ENCODE results near the gene ZNF12.

Gene ZNF12

DNA sequence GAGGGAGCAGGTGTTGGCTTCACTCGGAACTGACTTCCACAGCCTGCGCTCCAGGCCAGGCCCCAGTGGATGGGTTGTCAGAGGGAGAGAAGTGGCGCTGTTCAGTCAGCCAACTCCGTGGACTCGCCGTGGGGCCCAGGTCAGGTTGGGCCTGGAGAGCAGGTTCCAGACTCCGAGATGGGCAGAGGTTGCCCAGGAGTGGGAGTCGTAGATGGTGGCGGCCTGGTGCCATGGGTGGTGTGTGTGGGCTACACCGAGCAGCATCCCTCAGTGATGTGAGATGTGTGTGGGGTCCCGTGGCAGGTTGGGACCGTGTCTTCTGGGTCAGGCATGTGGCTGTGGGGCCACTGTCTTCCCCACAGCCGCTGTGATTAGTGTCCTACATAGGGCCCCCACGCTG lies 59.2 kb downstream of the ZNF12 start:
- DNase-seq: no peak

DNA sequence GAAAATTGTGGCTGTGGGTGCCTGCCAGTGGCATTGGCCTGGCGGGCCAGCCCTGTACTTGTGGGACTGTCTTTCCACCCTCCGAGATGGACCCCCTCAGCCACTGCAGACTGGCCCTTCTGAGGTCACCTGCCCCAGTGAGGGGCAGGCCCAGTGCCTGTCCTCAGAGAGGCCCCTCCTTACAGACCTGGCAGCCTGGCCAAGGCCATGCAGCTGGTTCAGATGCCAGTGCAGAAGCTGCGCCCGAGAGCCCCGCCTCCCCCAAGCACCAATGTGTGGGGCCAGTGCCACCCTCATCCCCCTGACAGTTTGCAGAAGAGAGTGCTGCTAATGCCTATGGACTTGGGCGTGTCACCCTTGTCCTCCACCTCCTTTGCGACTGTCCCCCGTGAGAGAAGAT lies 59.7 kb downstream of the ZNF12 start:
- no peak for DNase-seq

DNA sequence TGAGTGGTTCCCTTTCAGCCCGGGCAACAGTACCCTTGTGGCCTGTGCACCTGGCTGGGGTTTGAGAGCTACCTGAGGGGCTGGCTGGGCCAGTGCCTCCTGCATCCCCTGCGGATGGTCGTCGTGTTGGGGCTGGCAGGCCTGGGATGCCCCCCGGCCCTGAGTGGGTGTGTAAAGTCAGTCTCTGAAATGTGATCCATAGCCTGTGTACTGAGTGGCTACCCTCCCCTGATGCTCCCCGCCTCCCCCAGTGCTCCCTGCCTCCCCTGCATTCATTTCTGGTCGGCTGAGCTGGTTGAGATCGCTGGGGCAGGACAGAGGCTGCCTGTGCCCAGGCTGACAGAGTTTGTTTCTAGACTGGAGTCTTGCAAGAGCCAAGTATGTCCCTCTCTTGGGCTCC lies 60.3 kb downstream of the ZNF12 start:
- no peak for DNase-seq

DNA sequence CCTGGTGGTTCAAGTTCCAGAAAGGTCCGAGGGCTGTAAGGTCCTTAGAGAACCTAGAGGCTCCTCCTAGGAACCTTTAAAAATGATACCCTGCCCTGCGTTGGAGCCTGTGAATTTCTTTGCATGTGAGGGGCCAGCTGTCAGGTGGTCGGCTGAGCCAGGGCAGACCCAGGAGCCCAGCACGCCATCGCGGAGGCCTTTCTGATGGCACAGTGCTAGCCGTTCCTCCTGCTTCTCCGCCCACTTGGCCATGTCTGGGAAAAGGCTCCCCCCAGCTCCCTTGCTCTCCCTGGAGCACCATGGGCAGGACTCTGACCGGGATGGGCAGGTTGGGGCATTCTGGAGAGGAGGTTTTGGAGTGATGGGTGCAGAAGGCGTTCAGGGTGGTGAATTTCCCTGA lies 62.0 kb downstream of the ZNF12 start:
- DNase-seq: no peak

DNA sequence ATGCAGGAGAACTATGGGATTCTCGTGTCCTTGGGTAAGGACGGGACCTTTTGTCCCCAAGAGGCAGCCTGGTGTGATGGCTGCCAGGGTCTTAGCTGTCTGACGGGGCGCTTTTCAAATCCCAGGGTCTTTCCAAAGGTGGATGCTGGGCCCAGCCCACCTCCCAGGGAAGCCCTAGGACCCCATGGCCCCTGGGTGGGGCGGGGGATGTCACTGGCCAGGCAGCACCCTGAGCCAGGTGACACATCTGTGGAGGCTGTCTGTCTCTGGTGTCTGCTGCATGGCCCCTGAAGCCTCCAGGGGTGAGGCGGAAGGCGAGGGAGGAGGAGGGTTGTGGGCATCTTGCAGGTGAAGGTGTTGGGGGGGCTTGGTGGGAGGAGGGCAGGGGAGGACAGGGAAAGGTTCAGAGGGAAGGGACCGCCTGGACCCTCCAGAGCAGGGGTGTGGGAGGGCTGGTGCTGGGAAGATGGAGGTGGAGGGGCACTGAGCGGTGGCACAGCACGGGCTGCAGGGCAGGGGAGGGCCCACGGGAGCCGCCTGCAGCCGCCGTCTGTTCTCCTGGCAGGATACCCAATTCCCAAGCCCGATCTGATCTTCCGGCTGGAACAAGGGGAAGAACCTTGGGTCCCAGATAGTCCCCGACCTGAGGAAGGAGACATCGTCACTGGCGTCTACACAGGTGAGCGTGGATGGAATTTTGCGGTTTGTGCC lies 62.7 kb downstream of the ZNF12 start:
- DNase-seq: no peak

DNA sequence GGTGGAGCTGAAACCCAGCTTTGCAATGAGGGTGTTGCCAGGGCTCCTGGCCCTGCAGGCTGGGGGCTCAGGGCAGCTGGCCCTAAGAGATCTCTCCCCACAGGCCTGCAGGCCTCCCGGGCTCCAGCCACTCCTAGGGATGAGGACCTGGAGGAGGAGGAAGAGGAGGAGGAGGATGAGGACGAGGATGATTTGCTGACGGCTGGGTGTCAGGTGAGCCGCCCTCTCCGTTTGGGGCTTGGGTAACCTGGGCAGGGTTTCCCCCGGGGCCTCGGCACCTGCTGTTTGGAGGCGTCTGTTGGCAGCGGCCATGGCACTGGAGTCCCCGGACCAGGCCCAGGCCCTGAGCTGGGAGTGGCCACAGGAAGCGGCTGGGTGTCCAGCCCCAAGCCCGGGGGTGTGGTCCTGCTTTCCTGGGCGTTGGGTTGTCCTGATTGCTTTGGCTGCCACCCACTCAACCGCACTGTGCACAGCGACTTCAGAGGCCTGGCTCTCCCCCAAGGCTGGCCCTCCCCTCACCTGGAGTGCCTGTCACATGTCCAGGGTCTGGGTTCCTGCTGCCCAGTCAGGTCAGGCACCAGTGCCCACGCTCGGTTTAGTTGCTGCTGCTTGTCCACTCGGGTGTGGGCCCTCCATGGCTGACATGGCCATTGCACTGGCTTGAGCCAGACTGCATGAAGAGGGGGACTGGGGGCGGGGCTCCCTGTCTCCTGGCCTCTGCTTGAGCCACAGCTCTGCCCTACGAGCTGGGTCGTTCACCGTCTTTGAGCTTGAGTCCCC lies 63.7 kb downstream of the ZNF12 start:
- no peak for DNase-seq

DNA sequence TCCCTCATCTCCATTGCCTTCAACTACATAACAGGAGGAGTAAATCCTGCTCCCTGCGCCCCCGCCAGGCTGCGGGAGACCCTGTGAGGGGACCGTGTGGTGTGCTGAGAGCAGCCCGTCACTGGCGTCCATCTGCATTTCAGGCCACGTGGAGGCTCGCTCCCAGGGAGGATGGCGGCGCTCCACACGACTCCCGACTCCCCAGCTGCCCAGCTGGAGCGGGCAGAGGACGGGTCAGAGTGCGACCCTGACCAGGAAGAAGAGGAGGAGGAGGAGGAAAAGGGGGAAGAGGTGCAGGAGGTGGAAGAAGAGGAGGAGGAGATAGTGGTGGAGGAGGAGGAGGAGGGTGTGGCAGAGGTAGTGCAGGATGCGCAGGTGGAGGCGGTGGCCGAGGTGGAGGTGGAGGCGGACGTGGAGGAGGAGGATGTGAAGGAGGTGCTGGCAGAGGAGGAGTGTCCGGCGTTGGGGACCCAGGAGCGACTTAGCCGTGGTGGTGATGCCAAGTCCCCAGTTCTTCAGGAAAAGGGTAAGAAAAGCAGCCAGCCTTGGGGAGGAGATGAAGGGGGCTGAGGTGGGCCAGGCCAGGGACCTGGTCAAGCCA lies 64.4 kb downstream of the ZNF12 start:
- no peak for DNase-seq

DNA sequence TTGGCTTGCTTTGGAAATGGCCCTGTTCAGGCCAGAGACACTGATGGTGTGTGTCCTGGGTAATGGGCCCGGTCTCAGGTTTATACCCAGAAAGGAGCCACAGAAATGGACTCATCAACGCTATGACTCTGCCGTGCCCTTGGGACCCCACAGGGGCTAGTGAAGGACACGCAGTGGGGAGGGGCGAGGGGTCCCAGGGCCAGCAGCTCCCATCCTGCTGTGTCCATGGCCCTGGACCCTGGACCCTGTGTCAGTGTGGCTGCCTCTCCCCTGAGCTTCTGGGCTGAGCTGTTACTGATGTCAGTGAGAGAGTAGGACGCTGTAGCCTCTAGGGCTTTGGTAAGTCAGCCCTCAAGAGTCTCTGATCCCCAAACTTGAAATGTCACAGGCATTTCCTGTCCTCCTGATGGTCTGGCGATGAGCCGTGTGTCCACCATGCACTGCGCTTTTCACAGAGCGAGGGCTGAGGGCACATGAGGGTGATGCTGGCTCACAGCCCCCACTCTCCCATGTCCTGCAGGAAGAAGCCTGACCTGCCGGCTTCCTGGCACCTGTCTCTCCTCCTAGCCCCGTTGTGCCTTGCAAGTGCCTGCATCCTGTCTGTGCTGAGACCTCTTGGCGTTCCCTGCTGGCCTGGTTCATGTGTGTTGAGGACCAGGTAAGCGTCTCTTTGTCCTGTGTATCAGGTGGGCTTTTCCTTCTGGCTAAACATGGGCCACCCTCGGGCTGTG lies 65.3 kb downstream of the ZNF12 start:
- DNase-seq: no peak

DNA sequence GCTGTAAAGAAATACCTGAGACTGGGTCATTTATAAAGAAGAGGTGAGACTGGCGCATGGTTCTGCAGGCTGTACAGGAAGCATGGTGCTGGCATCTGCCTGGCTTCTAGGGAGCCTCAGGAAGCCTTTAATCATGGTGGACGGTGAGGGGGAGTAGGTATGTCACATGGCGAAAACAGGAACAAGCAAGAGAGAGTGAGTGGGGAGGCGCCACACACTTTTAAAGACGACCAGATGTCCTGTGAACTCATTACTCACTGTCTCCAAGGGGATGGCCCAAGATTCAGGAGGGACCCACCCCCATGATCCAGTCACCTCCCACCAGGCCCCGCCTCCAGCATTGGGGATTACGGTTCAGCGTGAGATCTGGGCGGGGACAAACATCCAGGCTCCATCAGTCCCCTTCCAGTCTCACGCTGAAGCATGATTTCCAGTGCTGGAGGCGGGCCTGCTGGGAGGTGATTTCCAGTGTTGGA lies 66.5 kb downstream of the ZNF12 start:
- DNase-seq: peak in 3 of 56 donors; percentile 10 to 28 (median 18)

DNA sequence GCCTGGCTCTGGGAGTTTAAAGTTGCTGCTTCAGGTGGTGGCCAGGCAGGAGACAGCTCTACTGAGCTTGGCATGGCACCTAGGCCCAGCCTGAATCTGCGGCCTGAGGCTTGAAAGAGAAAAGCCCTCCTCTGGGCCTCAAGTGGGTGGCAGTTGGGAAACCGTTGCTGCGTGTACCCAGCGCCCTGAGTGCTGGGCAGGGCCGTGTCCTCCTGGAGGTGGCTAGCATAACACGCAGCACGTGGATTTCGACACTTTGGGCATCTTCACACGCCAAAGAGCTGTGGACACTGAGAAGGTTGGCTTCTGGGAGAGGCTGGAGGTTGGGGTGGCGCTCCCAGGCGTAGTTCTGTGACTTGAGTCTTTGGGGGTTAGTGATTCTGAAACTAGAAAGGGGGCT lies 67.1 kb downstream of the ZNF12 start:
- DNase-seq: no peak

DNA sequence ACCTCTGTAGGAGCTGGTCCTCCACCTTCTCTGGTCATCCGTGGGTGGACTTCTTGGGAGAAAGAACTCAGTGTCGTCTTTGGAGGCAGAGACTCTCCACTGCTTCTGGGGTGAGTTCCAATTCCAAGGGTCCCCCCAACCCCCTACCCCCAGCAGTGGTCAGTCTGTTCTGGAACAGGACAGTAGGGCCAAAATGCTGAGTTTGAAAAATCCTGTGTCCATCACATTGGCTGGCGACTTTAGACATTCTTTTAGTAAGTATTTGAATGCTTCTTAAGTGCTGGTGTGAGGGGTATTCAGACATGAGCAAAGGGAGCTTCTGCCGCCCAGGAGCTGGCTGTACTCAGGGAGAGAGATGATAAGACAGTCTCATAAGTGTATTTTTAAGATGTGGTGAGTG lies 67.7 kb downstream of the ZNF12 start:
- DNase-seq: no peak
